MCF 10A (cell line): ENCODE measurements around the gene TNFRSF4. TPM values are rescaled to one million over a fixed set of nuclear protein-coding genes. Genes with fewer than 3 reads are reported as not detected.

Source experiments
- BruUV-seq: library from RNA; stranded (reverse); fragments of 400-500 nt; replicated peaks from 2 replicates; lab custom pipeline; 2021; lab: Mats Ljungman, UMichigan
- CTCF ChIA-PET: fragments of 300-600 bp; sonication (Branson Sonifier 250); formaldehyde crosslinking; extraction: SDS; loops from one replicate; lab custom pipeline; 2021; ENCODE audit warnings: antibody characterized with exemption, inconsistent platforms; lab: Yijun Ruan, JAX
- POLR2A ChIA-PET: fragments of 300-600, 350-650 bp; sonication (Branson Sonifier 250); formaldehyde crosslinking; extraction: SDS; loops from one replicate; lab custom pipeline; 2020; ENCODE audit warnings: antibody characterized with exemption, inconsistent platforms; lab: Yijun Ruan, JAX
- DNase-seq: peaks from one replicate; pipeline ENCODE4 v3.0.0-alpha.2; 2018; ENCODE audit not compliant: unreplicated experiment
- H3K27ac Mint-ChIP-seq: one replicate; pipeline ENCODE4 v1.8.0; 2022; ENCODE audit warnings: mild to moderate bottlenecking, low read depth, mixed read lengths; ENCODE audit not compliant: unreplicated experiment
- H3K27me3 Mint-ChIP-seq: one replicate; pipeline ENCODE4 v1.8.0; 2022; ENCODE audit warnings: mixed read lengths; ENCODE audit not compliant: insufficient read depth, unreplicated experiment
- H3K36me3 Mint-ChIP-seq: one replicate; pipeline ENCODE4 v1.8.0; 2022; ENCODE audit warnings: mild to moderate bottlenecking, moderate library complexity, mixed read lengths; ENCODE audit not compliant: insufficient read depth, unreplicated experiment
- H3K4me1 Mint-ChIP-seq: one replicate; pipeline ENCODE4 v1.8.0; 2022; ENCODE audit warnings: mixed read lengths; ENCODE audit not compliant: insufficient read depth, unreplicated experiment
- H3K4me3 Mint-ChIP-seq: one replicate; pipeline ENCODE4 v1.8.0; 2022; ENCODE audit warnings: mild to moderate bottlenecking, moderate library complexity, mixed read lengths; ENCODE audit not compliant: unreplicated experiment
- H3K9me3 Mint-ChIP-seq: one replicate; pipeline ENCODE4 v1.8.0; 2022; ENCODE audit warnings: mixed read lengths; ENCODE audit not compliant: unreplicated experiment
- CTCF ChIP-seq: fragments of 200-600 bp; IDR thresholded peaks from one replicate; pipeline ENCODE4 v1.8.0; 2022; ENCODE audit warnings: antibody characterized with exemption, mild to moderate bottlenecking; ENCODE audit not compliant: unreplicated experiment
- intact Hi-C: fragments of 100-400 bp; cut with micrococcal nuclease; formaldehyde crosslinking; loops from 2 replicates; pipeline ENCODE4 v1.14.1; 2022
- total RNA-seq: library from RNA; stranded (reverse); gene quantifications from 2 replicates; pipeline ENCODE4 v1.2.3, GENCODE V29; 2022

The TNFRSF4 gene
- total RNA-seq, 1 experiment from 2014 or later: not detected

- no TSS peak for BruUV-seq
- DNase-seq: no peak
- no peak for TF ChIP-seq CTCF
- no peak overlapping the region for H3K27ac Mint-ChIP-seq
- no peak overlapping the region for H3K4me3 Mint-ChIP-seq
- H3K36me3 Mint-ChIP-seq: no peaks in the 10 kb centered on the region
- H3K9me3 Mint-ChIP-seq: no peaks in the 10 kb centered on the region
- intact Hi-C loops: no loop called here
- no peaks in the 10 kb centered on the region for H3K4me1 Mint-ChIP-seq
- ChIA-PET CTCF (interaction anchor here (0.9 kb wide), 1 partner anchor 53 kb away, joined by 4 read pairs; no protein-coding TSS in a partner anchor), POLR2A (interaction anchor here (1.2 kb wide), 1 partner anchor 32 kb away, joined by 3 read pairs; no protein-coding TSS in a partner anchor)
- peaks cover 14% of the 10 kb centered on the region for H3K27me3 Mint-ChIP-seq
Measured at GRCh38 chr1:1175221-1176062, 38.5 kb downstream of the TNFRSF4 start.

DNA sequence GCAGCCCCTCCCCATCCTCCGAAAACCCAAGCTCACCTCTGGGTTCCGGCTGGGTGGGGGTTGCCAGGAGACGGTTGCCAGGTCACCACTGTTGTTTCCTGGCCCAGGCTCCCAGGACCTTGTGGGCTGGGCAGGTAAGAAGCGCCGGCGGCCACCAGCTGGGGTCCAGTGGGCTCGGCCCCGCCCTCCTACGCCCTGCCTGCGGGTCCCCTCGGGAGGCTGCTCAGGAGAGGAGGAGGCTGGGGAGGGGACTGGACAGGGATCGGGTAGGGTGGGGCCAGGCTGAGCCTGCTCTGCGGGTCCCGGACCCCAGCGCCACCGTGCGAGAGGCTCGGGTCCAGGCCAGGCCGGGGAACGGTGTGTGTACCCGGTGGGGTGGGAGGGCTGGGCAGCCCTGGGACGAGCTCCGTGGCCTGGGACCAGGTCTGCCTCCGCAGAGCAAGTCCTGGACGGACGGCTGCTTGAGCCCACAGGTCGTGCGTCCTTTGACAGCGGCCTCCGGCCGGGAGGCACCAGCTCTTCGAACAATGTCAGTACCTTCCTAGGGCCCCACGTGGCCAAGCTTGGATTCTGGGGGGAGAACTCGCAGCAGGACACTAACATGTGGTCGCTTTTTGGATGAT is 40.0 kb downstream of the TNFRSF4 start, which contains the start of gene TTLL10:
TSS of gene TTLL10 (plus strand) at position 88 of the 623 bp plus-strand sequence. CDS start 5,336 bp downstream, outside the sequence.
- H3K9me3 Mint-ChIP-seq: no peaks in the 10 kb centered on the region
- no peak within 1 kb of the TSS for H3K4me3 Mint-ChIP-seq
- intact Hi-C loops: no loop called here
- BruUV-seq: no TSS peak
- no peak within 1 kb of the TSS for H3K27ac Mint-ChIP-seq
- ChIA-PET POLR2A (no interaction called here), CTCF (no interaction called here)
- H3K4me1 Mint-ChIP-seq: no peaks in the 10 kb centered on the region
- H3K36me3 Mint-ChIP-seq: no peaks in the 10 kb centered on the region
- H3K27me3 Mint-ChIP-seq: peaks cover 14% of the 10 kb centered on the region
- no peak for TF ChIP-seq CTCF
- no peak for DNase-seq

GRCh38 chr1:1173061-1173792 is 40.7 kb downstream of the TNFRSF4 start:
- no peaks in the 10 kb centered on the region for H3K36me3 Mint-ChIP-seq
- CTCF ChIA-PET: no interaction called here
- H3K4me1 Mint-ChIP-seq: no peaks in the 10 kb centered on the region
- intact Hi-C loops: no loop called here
- H3K27me3 Mint-ChIP-seq: peaks cover 14% of the 10 kb centered on the region
- BruUV-seq: no TSS peak
- no peak overlapping the region for H3K27ac Mint-ChIP-seq
- H3K9me3 Mint-ChIP-seq: no peaks in the 10 kb centered on the region
- no peak for TF ChIP-seq CTCF
- no peak overlapping the region for H3K4me3 Mint-ChIP-seq
- POLR2A ChIA-PET: no interaction called here
- no peak for DNase-seq
